Fibroblast of pulmonary artery (primary cell): ENCODE data around the gene TLCD5.
A peak's percentile ranks its signal among the peaks of the same experiment; 100 is the strongest.

ENCODE experiments used
- DNase-seq: peaks from one replicate; pipeline ENCODE4 v3.0.0-alpha.2; 2010; ENCODE audit warnings: low read depth
- H3K4me3 ChIP-seq: replicated peaks from 2 replicates; pipeline ENCODE4 v1.5.1; 2011; ENCODE audit warnings: low read depth, mild to moderate bottlenecking, control low read depth, low read length, moderate library complexity
- CTCF ChIP-seq: IDR thresholded peaks from 2 replicates; pipeline ENCODE4 v1.5.1; 2011; ENCODE audit warnings: mild to moderate bottlenecking, control low read depth, low read length, inconsistent platforms; ENCODE audit errors: missing control alignments

The TLCD5 gene

GRCh38 chr11:120335908-120336640 is 11.0 kb downstream of the TLCD5 start, which contains the start of gene ARHGEF12:
TSS of gene ARHGEF12 (plus strand) at chr11:120336413. CDS start at chr11:120337244, 831 bp downstream.
- no peak for TF ChIP-seq CTCF
- H3K4me3 ChIP-seq = peak within 1 kb of the TSS; percentile 96
- peak; percentile 98 for DNase-seq

- no peak for TF ChIP-seq CTCF
- DNase-seq = peak; percentile 39
- peak overlapping the region; percentile 96 for H3K4me3 ChIP-seq
Observed at GRCh38 chr11:120336641-120337354, 11.7 kb downstream of the TLCD5 start.

GRCh38 chr11:120337355-120338106 is 12.4 kb downstream of the TLCD5 start:
- peak; percentile 42 for DNase-seq
- H3K4me3 ChIP-seq = peak overlapping the region; percentile 96
- TF ChIP-seq CTCF = no peak

- H3K4me3 ChIP-seq = peak overlapping the region; percentile 96
- peak; percentile 40 for DNase-seq
- TF ChIP-seq CTCF = no peak
Observed at GRCh38 chr11:120338107-120338933, 13.2 kb downstream of the TLCD5 start.

GRCh38 chr11:120339394-120339890 is 14.3 kb downstream of the TLCD5 start:
- no peak for TF ChIP-seq CTCF
- DNase-seq = peak; percentile 45
- peak overlapping the region; percentile 96 for H3K4me3 ChIP-seq

GRCh38 chr11:120340529-120340928 is 15.4 kb downstream of the TLCD5 start:
- peak overlapping the region; percentile 96 for H3K4me3 ChIP-seq
- TF ChIP-seq CTCF = no peak
- DNase-seq = no peak
